ENCODE data around the gene ZC3H4.

DNA sequence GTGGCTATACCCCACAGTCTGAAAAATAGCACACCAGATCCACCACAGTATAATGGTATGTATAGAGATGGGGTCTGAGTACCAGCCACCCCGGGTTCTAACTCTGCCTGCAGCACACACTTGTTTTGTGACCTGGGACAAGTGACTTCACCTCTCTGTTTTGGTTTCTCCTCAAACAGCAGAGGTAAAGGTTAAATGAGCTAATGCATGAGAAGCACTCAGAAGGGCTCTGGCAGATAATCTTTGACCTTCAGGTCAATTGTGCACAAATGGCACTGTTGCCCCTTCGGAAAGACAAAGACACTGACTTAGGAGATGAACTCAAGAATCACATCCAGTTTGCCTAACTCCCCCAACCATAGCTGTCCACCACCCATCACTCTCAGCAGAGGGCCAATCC, 7.7 kb downstream of the ZC3H4 start:
- TF ChIP-seq, protein P1, sequence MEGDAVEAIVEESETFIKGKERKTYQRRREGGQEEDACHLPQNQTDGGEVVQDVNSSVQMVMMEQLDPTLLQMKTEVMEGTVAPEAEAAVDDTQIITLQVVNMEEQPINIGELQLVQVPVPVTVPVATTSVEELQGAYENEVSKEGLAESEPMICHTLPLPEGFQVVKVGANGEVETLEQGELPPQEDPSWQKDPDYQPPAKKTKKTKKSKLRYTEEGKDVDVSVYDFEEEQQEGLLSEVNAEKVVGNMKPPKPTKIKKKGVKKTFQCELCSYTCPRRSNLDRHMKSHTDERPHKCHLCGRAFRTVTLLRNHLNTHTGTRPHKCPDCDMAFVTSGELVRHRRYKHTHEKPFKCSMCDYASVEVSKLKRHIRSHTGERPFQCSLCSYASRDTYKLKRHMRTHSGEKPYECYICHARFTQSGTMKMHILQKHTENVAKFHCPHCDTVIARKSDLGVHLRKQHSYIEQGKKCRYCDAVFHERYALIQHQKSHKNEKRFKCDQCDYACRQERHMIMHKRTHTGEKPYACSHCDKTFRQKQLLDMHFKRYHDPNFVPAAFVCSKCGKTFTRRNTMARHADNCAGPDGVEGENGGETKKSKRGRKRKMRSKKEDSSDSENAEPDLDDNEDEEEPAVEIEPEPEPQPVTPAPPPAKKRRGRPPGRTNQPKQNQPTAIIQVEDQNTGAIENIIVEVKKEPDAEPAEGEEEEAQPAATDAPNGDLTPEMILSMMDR (IDR thresholded peaks at IDR 0.05): no peak
- TF ChIP-seq, protein P2, sequence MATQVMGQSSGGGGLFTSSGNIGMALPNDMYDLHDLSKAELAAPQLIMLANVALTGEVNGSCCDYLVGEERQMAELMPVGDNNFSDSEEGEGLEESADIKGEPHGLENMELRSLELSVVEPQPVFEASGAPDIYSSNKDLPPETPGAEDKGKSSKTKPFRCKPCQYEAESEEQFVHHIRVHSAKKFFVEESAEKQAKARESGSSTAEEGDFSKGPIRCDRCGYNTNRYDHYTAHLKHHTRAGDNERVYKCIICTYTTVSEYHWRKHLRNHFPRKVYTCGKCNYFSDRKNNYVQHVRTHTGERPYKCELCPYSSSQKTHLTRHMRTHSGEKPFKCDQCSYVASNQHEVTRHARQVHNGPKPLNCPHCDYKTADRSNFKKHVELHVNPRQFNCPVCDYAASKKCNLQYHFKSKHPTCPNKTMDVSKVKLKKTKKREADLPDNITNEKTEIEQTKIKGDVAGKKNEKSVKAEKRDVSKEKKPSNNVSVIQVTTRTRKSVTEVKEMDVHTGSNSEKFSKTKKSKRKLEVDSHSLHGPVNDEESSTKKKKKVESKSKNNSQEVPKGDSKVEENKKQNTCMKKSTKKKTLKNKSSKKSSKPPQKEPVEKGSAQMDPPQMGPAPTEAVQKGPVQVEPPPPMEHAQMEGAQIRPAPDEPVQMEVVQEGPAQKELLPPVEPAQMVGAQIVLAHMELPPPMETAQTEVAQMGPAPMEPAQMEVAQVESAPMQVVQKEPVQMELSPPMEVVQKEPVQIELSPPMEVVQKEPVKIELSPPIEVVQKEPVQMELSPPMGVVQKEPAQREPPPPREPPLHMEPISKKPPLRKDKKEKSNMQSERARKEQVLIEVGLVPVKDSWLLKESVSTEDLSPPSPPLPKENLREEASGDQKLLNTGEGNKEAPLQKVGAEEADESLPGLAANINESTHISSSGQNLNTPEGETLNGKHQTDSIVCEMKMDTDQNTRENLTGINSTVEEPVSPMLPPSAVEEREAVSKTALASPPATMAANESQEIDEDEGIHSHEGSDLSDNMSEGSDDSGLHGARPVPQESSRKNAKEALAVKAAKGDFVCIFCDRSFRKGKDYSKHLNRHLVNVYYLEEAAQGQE (IDR thresholded peaks at IDR 0.05; ENCODE audit: insufficient read depth in 1 of 2, low read depth in 2 of 2, low read length in 1 of 2): no peak
